Activated naive CD8-positive, alpha-beta T cell treated with anti-CD3 and anti-CD28 coated beads for 36 hours (primary cell): Measurements from ENCODE around the gene TMEM129. TPM values are rescaled to one million over a fixed set of nuclear protein-coding genes. Genes with fewer than 3 reads are reported as not detected.
"Not testable (repeated sequence)": the region's sequence is repeated elsewhere in the genome, so short reads cannot be mapped to it uniquely, and the experiment has no call there.

Experiments used
- DNase-seq: peaks from one replicate; pipeline ENCODE4 v3.0.0; 2021
- H3K27ac Mint-ChIP-seq: one replicate; pipeline ENCODE4 v1.8.0; 2022; ENCODE audit warnings: mild to moderate bottlenecking, moderate library complexity, mixed read lengths
- H3K27me3 Mint-ChIP-seq: one replicate; pipeline ENCODE4 v1.8.0; 2022; ENCODE audit warnings: mild to moderate bottlenecking, mixed read lengths
- H3K36me3 Mint-ChIP-seq: one replicate; pipeline ENCODE4 v1.8.0; 2021; ENCODE audit warnings: mild to moderate bottlenecking, mixed read lengths
- H3K4me1 Mint-ChIP-seq: one replicate; pipeline ENCODE4 v1.8.0; 2021; ENCODE audit warnings: mixed read lengths
- H3K4me3 Mint-ChIP-seq: one replicate; pipeline ENCODE4 v1.8.0; 2022; ENCODE audit warnings: mild to moderate bottlenecking, moderate library complexity, mixed read lengths
- H3K9me3 Mint-ChIP-seq: one replicate; pipeline ENCODE4 v1.8.0; 2022; ENCODE audit warnings: mixed read lengths
- total RNA-seq, 2 experiments: library from RNA; stranded (reverse); gene quantifications; one replicate each; pipeline ENCODE4 v1.2.3, GENCODE V29; 2021

TMEM129 gene
- total RNA-seq, 2 experiments from 2014 or later, result 20.5 to 20.8 TPM

GRCh38 chr4:1683736-1684505 lies 37.2 kb downstream of the TMEM129 start, which contains the start of gene FAM53A:
TSS of gene FAM53A (minus strand) at chr4:1684313. CDS start at chr4:1668741, 15,572 bp downstream.
- Mint-ChIP-seq H3K27ac (peak within 1 kb of the TSS; percentile 75), H3K4me1 (peaks cover 10% of the 10 kb centered on the region), H3K36me3 (no peaks in the 10 kb centered on the region), H3K27me3 (no peaks in the 10 kb centered on the region), H3K9me3 (peaks cover 3% of the 10 kb centered on the region), H3K4me3 (peak within 1 kb of the TSS; percentile 77)
- DNase-seq, result peak; percentile 96

GRCh38 chr4:1683261-1683735 lies 37.8 kb downstream of the TMEM129 start:
- no peaks in the 10 kb centered on the region for H3K36me3 Mint-ChIP-seq
- peaks cover 10% of the 10 kb centered on the region for H3K4me1 Mint-ChIP-seq
- no peaks in the 10 kb centered on the region for H3K27me3 Mint-ChIP-seq
- H3K4me3 Mint-ChIP-seq, result peak overlapping the region; percentile 77
- DNase-seq, result no peak
- peaks cover 3% of the 10 kb centered on the region for H3K9me3 Mint-ChIP-seq
- peak overlapping the region; percentile 75 for H3K27ac Mint-ChIP-seq

GRCh38 chr4:1682860-1683259 lies 38.3 kb downstream of the TMEM129 start:
- Mint-ChIP-seq H3K9me3 (peaks cover 3% of the 10 kb centered on the region), H3K4me1 (peaks cover 10% of the 10 kb centered on the region), H3K4me3 (peak overlapping the region; percentile 77), H3K27me3 (no peaks in the 10 kb centered on the region), H3K27ac (no peak overlapping the region), H3K36me3 (no peaks in the 10 kb centered on the region)
- DNase-seq, result no peak

DNA sequence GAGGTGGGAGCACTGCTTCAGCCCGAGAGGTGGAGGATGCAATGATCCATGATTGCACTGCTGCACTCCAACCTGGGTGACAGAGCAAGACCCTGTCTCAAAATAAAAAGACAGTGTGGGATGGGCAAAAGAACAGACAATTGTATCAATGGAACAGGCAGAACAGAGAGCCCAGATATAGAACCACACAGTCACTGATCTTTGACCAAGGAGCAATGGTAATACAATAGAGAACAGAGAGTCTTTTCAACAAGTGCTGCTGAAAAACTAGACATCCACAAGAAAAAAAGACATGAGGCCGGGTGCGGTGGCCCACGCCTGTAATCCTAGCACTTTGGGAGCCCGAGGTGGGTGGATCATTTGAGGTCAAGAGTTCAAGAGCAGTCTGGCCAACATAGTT lies 42.9 kb downstream of the TMEM129 start:
- DNase-seq, result no peak
- peaks cover 7% of the 10 kb centered on the region for H3K4me1 Mint-ChIP-seq
- H3K9me3 Mint-ChIP-seq, result peaks cover 3% of the 10 kb centered on the region
- H3K4me3 Mint-ChIP-seq, result no peak overlapping the region
- no peak overlapping the region for H3K27ac Mint-ChIP-seq
- no peaks in the 10 kb centered on the region for H3K27me3 Mint-ChIP-seq
- H3K36me3 Mint-ChIP-seq, result no peaks in the 10 kb centered on the region

DNA sequence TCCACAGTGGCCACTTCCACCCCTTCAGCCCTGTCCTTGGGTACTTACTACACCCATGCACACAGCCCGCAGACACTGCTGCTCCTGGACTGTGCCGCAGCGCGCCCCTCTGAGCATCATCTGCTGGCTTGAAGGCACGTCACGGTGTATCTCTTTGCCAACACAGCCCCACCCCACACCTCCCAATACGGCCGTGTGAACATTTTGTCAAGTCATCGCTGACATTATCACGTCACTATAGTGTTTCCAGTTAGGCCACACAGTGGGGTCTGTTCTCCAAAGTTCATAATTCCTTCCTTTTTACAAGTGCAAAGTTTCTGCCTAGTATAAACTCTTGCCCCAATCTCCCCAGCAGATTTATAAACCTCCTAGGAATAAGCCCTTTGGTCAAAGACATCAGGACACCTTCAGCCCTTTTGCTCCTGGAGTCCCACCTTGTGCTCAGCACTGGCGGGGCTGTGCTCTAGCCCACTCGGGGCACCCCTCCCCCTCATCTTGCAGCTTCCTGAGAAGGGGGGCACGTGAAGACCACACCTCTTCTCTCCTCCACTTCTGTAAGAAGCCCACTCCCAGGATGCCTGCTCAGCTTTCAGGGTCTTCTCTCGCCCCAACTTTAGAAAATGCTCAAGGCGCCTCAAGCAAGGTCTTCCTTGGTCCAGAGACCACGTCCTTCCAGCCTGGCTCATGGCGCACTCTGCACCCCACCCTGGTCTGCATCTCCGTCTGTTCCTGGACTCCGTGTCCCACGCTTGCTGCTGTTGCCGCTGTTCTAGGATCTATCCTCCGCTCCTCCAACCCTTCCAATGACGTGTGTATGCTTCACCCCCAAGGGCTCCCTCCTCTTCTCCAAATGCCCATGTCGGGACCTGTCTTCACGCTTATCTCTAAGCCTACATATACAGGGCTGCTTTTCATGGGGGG lies 44.3 kb downstream of the TMEM129 start:
- Mint-ChIP-seq H3K4me3 (no peak overlapping the region), H3K9me3 (no peaks in the 10 kb centered on the region), H3K36me3 (no peaks in the 10 kb centered on the region), H3K4me1 (no peaks in the 10 kb centered on the region), H3K27me3 (no peaks in the 10 kb centered on the region), H3K27ac (no peak overlapping the region)
- DNase-seq, result no peak

- Mint-ChIP-seq H3K4me3 (no peak overlapping the region), H3K27me3 (no peaks in the 10 kb centered on the region), H3K36me3 (no peaks in the 10 kb centered on the region), H3K27ac (no peak overlapping the region), H3K9me3 (no peaks in the 10 kb centered on the region), H3K4me1 (no peaks in the 10 kb centered on the region)
- DNase-seq, result no peak
Measured at GRCh38 chr4:1675802-1676137, 45.4 kb downstream of the TMEM129 start.

GRCh38 chr4:1675136-1675801 lies 45.9 kb downstream of the TMEM129 start:
- H3K4me3 Mint-ChIP-seq, result no peak overlapping the region
- no peaks in the 10 kb centered on the region for H3K27me3 Mint-ChIP-seq
- DNase-seq, result no peak
- H3K27ac Mint-ChIP-seq, result no peak overlapping the region
- H3K9me3 Mint-ChIP-seq, result no peaks in the 10 kb centered on the region
- H3K4me1 Mint-ChIP-seq, result no peaks in the 10 kb centered on the region
- no peaks in the 10 kb centered on the region for H3K36me3 Mint-ChIP-seq

DNA sequence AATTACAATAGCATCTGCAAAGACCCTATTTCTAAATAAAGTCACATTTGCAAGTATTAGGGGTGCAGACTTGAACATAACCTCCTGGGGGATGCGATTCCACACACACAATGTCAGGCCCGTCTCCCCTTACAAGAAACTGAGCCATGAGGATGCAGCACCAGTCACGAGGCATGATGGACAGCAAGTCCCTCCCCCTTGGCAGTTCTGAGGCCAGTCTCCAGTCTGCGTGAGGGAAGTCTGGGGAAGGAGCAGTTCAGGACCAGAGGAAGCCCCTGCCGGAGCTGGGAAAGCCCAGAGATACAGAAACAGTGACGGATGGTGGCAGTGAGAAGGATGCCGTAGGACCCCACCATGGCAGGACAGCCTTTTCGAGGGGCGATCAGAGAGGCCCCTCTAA lies 46.4 kb downstream of the TMEM129 start:
- Mint-ChIP-seq H3K4me1 (no peaks in the 10 kb centered on the region), H3K27ac (no peak overlapping the region), H3K27me3 (no peaks in the 10 kb centered on the region), H3K9me3 (no peaks in the 10 kb centered on the region), H3K36me3 (no peaks in the 10 kb centered on the region), H3K4me3 (no peak overlapping the region)
- no peak for DNase-seq

DNA sequence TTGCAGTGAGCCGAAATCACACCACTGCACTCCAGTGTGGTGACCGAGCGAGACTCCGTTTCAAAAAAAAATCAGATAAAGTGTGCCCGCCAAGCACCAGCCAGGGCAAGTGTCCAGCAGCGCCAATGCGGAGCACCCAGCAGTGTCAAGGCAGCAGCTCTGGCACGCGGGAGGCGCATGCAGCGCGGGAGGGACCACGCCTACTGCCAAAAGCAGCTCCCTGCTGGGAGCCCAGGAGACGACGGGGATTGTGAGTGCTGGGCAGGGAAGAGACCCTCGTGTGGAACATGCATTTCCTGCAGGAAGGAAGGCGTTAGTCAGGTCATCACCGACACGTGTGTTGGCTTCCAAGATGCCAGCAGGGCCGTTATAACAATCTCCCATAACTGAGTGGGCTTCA lies 47.5 kb downstream of the TMEM129 start:
- Mint-ChIP-seq H3K27ac (no peak overlapping the region), H3K9me3 (no peaks in the 10 kb centered on the region), H3K27me3 (no peaks in the 10 kb centered on the region), H3K36me3 (no peaks in the 10 kb centered on the region), H3K4me1 (no peaks in the 10 kb centered on the region), H3K4me3 (no peak overlapping the region)
- no peak for DNase-seq

DNA sequence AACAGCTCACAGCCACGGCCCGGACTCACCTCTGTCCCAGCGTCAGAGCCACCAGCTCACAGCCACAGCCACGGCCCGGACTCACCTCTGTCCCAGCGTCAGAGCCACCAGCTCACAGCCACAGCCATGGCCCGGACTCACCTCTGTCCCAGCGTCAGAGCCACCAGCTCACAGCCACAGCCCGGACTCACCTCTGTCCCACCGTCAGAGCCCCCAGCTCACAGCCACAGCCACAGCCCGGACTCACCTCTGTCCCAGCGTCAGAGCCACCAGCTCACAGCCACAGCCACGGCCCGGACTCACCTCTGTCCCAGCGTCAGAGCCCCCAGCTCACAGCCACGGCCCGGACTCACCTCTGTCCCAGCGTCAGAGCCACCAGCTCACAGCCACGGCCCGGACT lies 50.1 kb downstream of the TMEM129 start:
- H3K4me3 Mint-ChIP-seq, H3K36me3 Mint-ChIP-seq, H3K4me1 Mint-ChIP-seq, H3K27ac Mint-ChIP-seq, DNase-seq, H3K9me3 Mint-ChIP-seq, H3K27me3 Mint-ChIP-seq: not testable (repeated sequence)

GRCh38 chr4:1670279-1670678 lies 50.8 kb downstream of the TMEM129 start:
- Mint-ChIP-seq H3K4me1 (no peaks in the 10 kb centered on the region), H3K27me3 (no peaks in the 10 kb centered on the region), H3K4me3 (no peak overlapping the region), H3K9me3 (no peaks in the 10 kb centered on the region), H3K27ac (no peak overlapping the region), H3K36me3 (no peaks in the 10 kb centered on the region)
- no peak for DNase-seq

GRCh38 chr4:1669850-1670249 lies 51.3 kb downstream of the TMEM129 start:
- no peaks in the 10 kb centered on the region for H3K27me3 Mint-ChIP-seq
- no peaks in the 10 kb centered on the region for H3K4me1 Mint-ChIP-seq
- no peaks in the 10 kb centered on the region for H3K9me3 Mint-ChIP-seq
- H3K36me3 Mint-ChIP-seq, result no peaks in the 10 kb centered on the region
- DNase-seq, result no peak
- no peak overlapping the region for H3K27ac Mint-ChIP-seq
- no peak overlapping the region for H3K4me3 Mint-ChIP-seq

DNA sequence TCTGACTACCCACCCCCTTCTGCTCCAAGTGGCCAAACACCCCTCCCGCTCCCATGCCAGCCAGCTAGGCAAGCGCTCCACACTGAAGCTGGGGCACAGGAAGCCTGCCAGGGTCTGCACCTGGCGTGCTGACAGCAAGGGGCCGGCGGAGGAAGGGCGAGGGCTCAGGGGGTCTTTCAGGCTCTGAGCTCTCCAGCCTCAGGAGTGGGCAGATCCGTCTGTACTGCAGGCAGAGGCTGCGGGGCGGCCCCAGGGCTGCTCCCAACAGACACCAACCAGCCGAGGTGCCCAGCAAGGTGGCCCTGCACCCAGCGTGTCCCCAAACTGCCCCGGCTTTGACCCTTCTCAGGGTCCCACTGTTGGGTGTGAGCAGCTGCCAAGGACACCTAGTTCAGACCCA lies 51.9 kb downstream of the TMEM129 start:
- no peaks in the 10 kb centered on the region for H3K4me1 Mint-ChIP-seq
- no peaks in the 10 kb centered on the region for H3K27me3 Mint-ChIP-seq
- H3K27ac Mint-ChIP-seq, result no peak overlapping the region
- no peak overlapping the region for H3K4me3 Mint-ChIP-seq
- no peaks in the 10 kb centered on the region for H3K36me3 Mint-ChIP-seq
- H3K9me3 Mint-ChIP-seq, result no peaks in the 10 kb centered on the region
- DNase-seq, result no peak

GRCh38 chr4:1668488-1668840 lies 52.7 kb downstream of the TMEM129 start:
- no peak for DNase-seq
- Mint-ChIP-seq H3K4me3 (no peak overlapping the region), H3K27me3 (no peaks in the 10 kb centered on the region), H3K36me3 (no peaks in the 10 kb centered on the region), H3K4me1 (no peaks in the 10 kb centered on the region), H3K27ac (no peak overlapping the region), H3K9me3 (no peaks in the 10 kb centered on the region)

GRCh38 chr4:1667273-1667672 lies 53.9 kb downstream of the TMEM129 start:
- DNase-seq, result no peak
- no peaks in the 10 kb centered on the region for H3K36me3 Mint-ChIP-seq
- H3K27me3 Mint-ChIP-seq, result no peaks in the 10 kb centered on the region
- H3K9me3 Mint-ChIP-seq, result no peaks in the 10 kb centered on the region
- H3K27ac Mint-ChIP-seq, result no peak overlapping the region
- no peaks in the 10 kb centered on the region for H3K4me1 Mint-ChIP-seq
- no peak overlapping the region for H3K4me3 Mint-ChIP-seq
